DND-41 (cell line): Measurements from ENCODE around the gene MANEAL.

ENCODE experiments used
- EZH2 ChIP-seq: IDR thresholded peaks from 3 replicates; pipeline ENCODE4 v1.6.1; 2012; ENCODE audit warnings: borderline replicate concordance, low read depth, mild to moderate bottlenecking, moderate library complexity, low read length, inconsistent platforms; ENCODE audit not compliant: severe bottlenecking
- TF ChIP-seq, protein P1 (sequence below): IDR thresholded peaks from 2 replicates; pipeline ENCODE4 v1.5.1; 2012; ENCODE audit warnings: borderline replicate concordance, low read length, moderate library complexity, mild to moderate bottlenecking; ENCODE audit not compliant: poor library complexity, severe bottlenecking; ENCODE audit errors: extremely low read depth

DNA sequence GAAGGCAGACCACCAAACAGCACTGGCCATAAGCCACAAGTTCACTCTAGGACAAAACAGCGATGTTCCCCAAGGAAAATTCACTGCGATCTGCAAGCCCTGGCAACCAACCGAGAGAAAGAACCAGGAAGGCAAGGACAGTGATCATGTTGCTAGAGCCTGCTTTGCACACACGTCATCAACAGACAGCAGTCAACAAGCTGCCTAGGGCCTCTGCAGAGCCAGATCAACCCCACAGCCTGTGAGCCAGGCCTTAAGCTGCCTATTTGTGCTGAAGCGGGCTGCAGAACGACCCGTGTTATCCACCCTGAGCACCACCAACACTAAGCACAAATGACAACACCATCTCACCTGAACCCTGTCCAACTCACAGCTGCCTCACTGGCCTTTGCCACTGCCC lies 20.6 kb downstream of the MANEAL start:
- TF ChIP-seq EZH2, result no peak
- TF ChIP-seq, protein P1, sequence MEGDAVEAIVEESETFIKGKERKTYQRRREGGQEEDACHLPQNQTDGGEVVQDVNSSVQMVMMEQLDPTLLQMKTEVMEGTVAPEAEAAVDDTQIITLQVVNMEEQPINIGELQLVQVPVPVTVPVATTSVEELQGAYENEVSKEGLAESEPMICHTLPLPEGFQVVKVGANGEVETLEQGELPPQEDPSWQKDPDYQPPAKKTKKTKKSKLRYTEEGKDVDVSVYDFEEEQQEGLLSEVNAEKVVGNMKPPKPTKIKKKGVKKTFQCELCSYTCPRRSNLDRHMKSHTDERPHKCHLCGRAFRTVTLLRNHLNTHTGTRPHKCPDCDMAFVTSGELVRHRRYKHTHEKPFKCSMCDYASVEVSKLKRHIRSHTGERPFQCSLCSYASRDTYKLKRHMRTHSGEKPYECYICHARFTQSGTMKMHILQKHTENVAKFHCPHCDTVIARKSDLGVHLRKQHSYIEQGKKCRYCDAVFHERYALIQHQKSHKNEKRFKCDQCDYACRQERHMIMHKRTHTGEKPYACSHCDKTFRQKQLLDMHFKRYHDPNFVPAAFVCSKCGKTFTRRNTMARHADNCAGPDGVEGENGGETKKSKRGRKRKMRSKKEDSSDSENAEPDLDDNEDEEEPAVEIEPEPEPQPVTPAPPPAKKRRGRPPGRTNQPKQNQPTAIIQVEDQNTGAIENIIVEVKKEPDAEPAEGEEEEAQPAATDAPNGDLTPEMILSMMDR, result no peak
